OCI-LY3 (cell line): ENCODE data around the gene WNT7B.

Source experiments
- EZH2phosphoT487 ChIP-seq: fragments of 200-600 bp; shearing (Covaris generic); IDR thresholded peaks from 2 replicates; pipeline ENCODE4 v1.6.1; 2018; ENCODE audit warnings: antibody characterized with exemption, mixed run types, low read depth
- TF ChIP-seq, protein P1 (sequence below): fragments of 200-600, 300-600 bp; sonication (generic); IDR thresholded peaks from 2 replicates; pipeline ENCODE4 v1.5.1; 2014; ENCODE audit warnings: antibody characterized with exemption, low read length, low read depth

DNA sequence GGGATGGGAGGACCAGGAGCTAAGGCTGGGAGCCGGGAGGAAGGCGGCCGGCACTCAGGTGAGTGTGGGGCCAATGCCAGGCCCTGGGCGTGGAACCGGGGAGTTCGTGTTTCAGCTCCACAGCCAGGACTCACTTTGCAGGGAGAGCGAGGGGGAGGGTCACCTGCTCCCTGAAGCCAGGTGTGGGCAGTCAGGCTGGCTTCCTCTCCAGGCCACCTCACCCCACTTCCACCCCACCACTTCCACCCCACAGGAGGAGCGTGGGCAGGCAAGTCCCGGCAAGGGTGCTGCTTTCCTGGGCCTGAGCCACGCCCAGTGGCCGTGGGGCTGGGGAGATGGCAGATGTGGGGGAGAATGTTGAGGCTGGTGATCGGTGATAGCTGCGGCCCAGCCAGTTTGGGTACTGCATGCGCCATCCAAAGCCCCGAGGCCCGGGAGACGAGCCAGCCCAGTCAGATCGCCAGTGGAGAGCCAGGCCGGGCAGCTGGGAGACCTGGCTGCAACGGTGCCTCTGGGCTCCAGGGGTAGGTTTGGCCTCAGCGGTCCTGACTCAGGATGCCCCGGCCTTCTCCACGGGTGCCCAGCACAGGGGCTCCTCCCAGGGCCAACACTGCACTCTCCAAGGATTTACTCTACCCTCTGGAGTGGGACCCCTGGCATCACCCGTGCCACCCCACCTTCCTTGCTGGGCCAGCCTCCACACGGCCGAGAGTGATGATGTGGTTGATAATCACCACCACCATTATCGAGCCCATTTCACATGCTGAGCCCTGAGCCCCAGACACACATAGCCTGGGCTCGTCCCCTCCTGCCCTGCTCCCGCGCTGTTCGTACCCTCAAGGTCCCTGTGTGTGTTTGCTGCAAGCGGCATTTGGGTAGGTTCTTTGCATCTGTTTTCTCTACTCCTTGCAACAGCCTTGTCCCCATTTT lies 93.8 kb downstream of the WNT7B start:
- TF ChIP-seq, protein P1, sequence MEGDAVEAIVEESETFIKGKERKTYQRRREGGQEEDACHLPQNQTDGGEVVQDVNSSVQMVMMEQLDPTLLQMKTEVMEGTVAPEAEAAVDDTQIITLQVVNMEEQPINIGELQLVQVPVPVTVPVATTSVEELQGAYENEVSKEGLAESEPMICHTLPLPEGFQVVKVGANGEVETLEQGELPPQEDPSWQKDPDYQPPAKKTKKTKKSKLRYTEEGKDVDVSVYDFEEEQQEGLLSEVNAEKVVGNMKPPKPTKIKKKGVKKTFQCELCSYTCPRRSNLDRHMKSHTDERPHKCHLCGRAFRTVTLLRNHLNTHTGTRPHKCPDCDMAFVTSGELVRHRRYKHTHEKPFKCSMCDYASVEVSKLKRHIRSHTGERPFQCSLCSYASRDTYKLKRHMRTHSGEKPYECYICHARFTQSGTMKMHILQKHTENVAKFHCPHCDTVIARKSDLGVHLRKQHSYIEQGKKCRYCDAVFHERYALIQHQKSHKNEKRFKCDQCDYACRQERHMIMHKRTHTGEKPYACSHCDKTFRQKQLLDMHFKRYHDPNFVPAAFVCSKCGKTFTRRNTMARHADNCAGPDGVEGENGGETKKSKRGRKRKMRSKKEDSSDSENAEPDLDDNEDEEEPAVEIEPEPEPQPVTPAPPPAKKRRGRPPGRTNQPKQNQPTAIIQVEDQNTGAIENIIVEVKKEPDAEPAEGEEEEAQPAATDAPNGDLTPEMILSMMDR, result no peak
- no peak for TF ChIP-seq EZH2phosphoT487
